Epithelial cell of proximal tubule (primary cell): ENCODE results near the gene SOX13. TPM values are rescaled to one million over a fixed set of nuclear protein-coding genes. Genes with fewer than 3 reads are reported as not detected.

Experiments used
- DNase-seq: peaks from one replicate; pipeline ENCODE4 v3.0.0-alpha.2; 2011; ENCODE audit warnings: low read depth
- H3K4me3 ChIP-seq: 2 replicates; pipeline ENCODE4 v1.5.1; 2011; ENCODE audit warnings: low read depth, mild to moderate bottlenecking, low read length
- total RNA-seq: library from RNA; depleted of rRNA; stranded (reverse); fragments of >200 nt; gene quantifications from 2 replicates; pipeline ENCODE4 v1.2.3, GENCODE V29; 2015
- TF ChIP-seq, protein P1 (sequence below): conservative IDR thresholded peaks from 2 replicates; pipeline ENCODE4 v1.5.1; 2012; ENCODE audit warnings: low read depth, mild to moderate bottlenecking, low read length

Gene SOX13
- 5.7 and 16.2 TPM in 2 replicates for total RNA-seq

GRCh38 chr1:204072931-204073836 is at the start of gene SOX13:
Gene SOX13 (plus strand): TSS chr1:204073115. CDS start chr1:204112916, 39,801 bp downstream.
- TF ChIP-seq, protein P1, sequence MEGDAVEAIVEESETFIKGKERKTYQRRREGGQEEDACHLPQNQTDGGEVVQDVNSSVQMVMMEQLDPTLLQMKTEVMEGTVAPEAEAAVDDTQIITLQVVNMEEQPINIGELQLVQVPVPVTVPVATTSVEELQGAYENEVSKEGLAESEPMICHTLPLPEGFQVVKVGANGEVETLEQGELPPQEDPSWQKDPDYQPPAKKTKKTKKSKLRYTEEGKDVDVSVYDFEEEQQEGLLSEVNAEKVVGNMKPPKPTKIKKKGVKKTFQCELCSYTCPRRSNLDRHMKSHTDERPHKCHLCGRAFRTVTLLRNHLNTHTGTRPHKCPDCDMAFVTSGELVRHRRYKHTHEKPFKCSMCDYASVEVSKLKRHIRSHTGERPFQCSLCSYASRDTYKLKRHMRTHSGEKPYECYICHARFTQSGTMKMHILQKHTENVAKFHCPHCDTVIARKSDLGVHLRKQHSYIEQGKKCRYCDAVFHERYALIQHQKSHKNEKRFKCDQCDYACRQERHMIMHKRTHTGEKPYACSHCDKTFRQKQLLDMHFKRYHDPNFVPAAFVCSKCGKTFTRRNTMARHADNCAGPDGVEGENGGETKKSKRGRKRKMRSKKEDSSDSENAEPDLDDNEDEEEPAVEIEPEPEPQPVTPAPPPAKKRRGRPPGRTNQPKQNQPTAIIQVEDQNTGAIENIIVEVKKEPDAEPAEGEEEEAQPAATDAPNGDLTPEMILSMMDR = no peak
- peak within 1 kb of the TSS; percentile 93 for H3K4me3 ChIP-seq
- DNase-seq = no peak

GRCh38 chr1:204025917-204026707 is 46.8 kb upstream of the SOX13 start:
- TF ChIP-seq, protein P1 = no peak
- DNase-seq = no peak
- H3K4me3 ChIP-seq = no peak overlapping the region

- H3K4me3 ChIP-seq = no peak overlapping the region
- TF ChIP-seq, protein P1 = no peak
- no peak for DNase-seq
These were observed 45.5 kb upstream of the SOX13 start for GRCh38 chr1:204027446-204027845.

DNA sequence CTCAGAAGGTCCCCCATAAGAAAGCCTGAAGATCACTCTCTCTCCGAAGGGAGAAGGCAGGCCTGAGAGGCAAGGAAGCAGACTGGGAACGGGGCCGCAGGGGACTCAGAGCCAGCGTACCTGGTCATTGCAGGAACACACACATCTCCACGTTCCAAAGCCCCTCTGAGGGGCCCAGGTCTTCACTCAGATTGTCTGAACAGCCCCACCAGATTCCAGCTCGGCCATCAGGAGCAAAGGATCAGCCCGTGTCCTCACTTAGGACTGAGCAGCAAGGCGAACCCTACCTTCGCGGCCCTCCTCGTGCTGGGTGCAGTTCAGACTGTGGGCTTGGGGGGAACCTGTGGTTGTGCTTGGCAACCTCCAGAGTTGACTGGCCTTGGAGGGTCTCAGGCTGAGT is 43.9 kb upstream of the SOX13 start:
- TF ChIP-seq, protein P1 = no peak
- H3K4me3 ChIP-seq = no peak overlapping the region
- DNase-seq = no peak

DNA sequence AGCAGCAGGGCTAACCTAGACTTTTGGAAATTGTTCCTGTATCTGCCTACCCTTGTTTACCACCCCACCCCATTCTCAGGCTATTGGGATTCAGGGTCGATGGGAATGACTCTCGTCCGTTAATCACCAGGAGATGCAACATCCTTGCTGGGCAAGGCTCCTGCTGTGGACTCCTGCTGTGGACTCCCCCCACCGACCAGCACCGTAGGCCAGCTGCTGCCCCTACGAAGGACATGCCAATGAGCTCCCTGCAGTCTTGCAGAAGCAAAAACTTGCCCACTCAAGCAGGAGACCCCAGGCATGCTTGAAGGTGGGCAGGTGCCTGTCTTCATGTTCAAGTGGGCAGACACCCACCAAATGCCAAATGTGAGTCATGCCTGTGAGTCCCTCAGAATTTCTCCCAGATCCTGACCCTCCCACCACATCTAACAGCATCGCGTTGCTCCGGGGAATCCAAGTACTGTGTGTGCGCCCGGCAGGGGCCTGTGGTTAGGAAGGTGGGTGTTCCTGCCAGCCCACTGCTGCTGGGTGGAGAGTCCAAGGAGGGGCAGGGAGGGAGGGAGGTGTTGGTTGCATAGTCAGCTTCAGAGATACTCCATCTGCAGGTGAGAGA is 41.7 kb upstream of the SOX13 start:
- DNase-seq = no peak
- H3K4me3 ChIP-seq = no peak overlapping the region
- TF ChIP-seq, protein P1 = no peak

- no peak for DNase-seq
- H3K4me3 ChIP-seq = no peak overlapping the region
- TF ChIP-seq, protein P1 = no peak
These were observed 40.2 kb upstream of the SOX13 start for GRCh38 chr1:204032642-204033235.
